ENCODE measurements around the gene CSK.

DNA sequence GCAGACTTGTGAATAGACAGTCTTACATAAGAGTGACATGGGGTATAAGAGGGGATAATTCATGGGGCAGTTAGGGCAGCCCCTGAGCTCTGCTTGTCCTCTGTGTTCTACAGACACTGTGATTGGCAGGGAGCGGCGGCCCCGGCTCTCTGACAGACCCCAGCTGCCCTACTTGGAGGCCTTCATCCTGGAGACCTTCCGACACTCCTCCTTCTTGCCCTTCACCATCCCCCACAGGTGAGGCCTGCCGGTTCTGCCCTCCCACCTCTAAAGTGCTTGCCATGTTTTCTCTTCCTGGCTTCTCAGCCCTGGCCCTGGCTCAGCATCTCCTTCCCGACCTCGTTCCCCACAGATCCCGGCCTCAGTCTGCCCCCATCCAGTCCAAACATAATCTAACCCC, 29.9 kb upstream of the CSK start:
- TF ChIP-seq, protein P1, sequence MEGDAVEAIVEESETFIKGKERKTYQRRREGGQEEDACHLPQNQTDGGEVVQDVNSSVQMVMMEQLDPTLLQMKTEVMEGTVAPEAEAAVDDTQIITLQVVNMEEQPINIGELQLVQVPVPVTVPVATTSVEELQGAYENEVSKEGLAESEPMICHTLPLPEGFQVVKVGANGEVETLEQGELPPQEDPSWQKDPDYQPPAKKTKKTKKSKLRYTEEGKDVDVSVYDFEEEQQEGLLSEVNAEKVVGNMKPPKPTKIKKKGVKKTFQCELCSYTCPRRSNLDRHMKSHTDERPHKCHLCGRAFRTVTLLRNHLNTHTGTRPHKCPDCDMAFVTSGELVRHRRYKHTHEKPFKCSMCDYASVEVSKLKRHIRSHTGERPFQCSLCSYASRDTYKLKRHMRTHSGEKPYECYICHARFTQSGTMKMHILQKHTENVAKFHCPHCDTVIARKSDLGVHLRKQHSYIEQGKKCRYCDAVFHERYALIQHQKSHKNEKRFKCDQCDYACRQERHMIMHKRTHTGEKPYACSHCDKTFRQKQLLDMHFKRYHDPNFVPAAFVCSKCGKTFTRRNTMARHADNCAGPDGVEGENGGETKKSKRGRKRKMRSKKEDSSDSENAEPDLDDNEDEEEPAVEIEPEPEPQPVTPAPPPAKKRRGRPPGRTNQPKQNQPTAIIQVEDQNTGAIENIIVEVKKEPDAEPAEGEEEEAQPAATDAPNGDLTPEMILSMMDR (IDR thresholded peaks at IDR 0.05): no peak
- TF ChIP-seq POLR2A (IDR thresholded peaks at IDR 0.05): no peak
